GM12892 (cell line): ENCODE results near the gene MACROD2.

Experiments used
- POLR2A ChIP-seq: IDR thresholded peaks from 2 replicates; pipeline ENCODE4 v1.6.1; 2011; ENCODE audit warnings: low read depth, low read length, control low read depth
- POLR2AphosphoS5 ChIP-seq: IDR thresholded peaks from 2 replicates; pipeline ENCODE4 v1.6.1; 2011; ENCODE audit warnings: low read depth, low read length, control low read depth
- TAF1 ChIP-seq: IDR thresholded peaks from 2 replicates; pipeline ENCODE4 v1.6.1; 2011; ENCODE audit warnings: low read depth, mild to moderate bottlenecking, control low read depth, low read length, borderline replicate concordance

DNA sequence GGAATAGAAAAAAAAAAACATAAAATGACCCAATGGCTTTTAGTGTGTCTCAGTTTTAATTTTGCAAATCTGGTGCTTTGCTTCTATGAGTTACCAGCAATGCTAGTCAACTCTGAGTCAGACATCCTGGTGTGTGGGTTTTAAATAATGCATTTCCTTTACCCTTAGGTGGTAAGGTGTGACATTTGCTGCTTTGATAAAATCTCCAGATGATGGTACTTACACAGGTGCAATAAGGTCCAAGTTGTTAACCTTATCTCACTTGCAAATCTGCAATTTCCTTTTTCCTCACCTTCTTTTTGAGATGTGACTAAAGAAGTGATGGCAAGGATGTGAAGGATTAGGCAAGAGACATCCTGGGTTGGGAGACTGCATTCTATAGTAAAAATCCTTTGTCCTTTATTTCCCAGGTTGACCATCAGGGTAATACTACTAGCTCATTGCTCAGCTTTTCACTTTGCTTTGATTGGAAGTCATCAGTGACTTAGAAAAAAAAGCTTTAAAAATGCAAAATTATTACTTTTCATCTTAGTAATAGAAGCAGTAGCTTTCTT lies 1160.6 kb downstream of the MACROD2 start:
- TF ChIP-seq POLR2A (no peak), TAF1 (no peak), POLR2AphosphoS5 (no peak)
